Measurements from ENCODE around the gene ZBTB4. TPM values are rescaled to one million over a fixed set of nuclear protein-coding genes. Genes with fewer than 3 reads are reported as not detected.

ZBTB4 gene
- total RNA-seq, 1 donor from 2014 or later: 24.6 TPM

DNA sequence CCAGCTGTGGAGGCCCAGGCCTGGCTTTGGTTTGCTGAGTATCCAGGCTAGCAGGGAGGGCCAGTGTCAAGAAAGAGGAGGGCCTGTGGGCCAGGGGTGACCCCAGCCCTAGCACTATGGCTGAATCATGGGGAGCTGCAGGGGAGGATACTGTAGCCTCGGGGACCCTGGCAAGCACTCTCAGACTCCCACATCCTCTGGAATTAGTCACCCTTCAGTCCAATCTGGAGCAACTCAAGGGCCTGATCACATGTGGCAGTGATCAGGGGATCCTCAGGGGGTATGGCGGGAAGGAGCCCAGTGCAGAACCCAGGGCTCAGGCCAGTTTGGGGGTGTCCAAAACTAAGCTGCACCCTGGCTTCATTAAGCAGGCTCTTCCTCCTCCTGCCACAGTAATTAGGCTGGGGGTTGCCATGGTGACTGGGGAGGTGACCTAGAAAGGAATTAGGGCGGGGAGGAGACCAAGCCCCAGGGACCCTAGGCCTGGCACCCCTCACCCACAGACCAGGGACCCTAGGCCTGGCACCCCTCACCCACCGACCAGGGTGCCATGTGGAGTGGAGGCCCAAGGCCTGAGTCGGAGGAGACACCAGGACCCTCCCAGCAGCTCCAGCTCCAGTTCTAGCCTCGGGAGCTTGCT, 66.0 kb downstream of the ZBTB4 start:
- DNase-seq (ENCODE audit: low read depth): no peak
- no peak overlapping the region for H3K4me3 ChIP-seq (ENCODE audit: low read depth, low read length)
- TF ChIP-seq, protein P1, sequence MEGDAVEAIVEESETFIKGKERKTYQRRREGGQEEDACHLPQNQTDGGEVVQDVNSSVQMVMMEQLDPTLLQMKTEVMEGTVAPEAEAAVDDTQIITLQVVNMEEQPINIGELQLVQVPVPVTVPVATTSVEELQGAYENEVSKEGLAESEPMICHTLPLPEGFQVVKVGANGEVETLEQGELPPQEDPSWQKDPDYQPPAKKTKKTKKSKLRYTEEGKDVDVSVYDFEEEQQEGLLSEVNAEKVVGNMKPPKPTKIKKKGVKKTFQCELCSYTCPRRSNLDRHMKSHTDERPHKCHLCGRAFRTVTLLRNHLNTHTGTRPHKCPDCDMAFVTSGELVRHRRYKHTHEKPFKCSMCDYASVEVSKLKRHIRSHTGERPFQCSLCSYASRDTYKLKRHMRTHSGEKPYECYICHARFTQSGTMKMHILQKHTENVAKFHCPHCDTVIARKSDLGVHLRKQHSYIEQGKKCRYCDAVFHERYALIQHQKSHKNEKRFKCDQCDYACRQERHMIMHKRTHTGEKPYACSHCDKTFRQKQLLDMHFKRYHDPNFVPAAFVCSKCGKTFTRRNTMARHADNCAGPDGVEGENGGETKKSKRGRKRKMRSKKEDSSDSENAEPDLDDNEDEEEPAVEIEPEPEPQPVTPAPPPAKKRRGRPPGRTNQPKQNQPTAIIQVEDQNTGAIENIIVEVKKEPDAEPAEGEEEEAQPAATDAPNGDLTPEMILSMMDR (conservative IDR thresholded peaks at IDR 0.05; ENCODE audit: low read depth, low read length): no peak

GRCh38 chr17:7411427-7411750, 68.0 kb downstream of the ZBTB4 start:
- DNase-seq (ENCODE audit: low read depth): no peak
- no peak overlapping the region for H3K4me3 ChIP-seq (ENCODE audit: low read depth, low read length)
- TF ChIP-seq, protein P1 (conservative IDR thresholded peaks at IDR 0.05; ENCODE audit: low read depth, low read length): no peak

GRCh38 chr17:7410634-7411426, 68.6 kb downstream of the ZBTB4 start:
- TF ChIP-seq, protein P1 (conservative IDR thresholded peaks at IDR 0.05; ENCODE audit: low read depth, low read length): no peak
- no peak for DNase-seq (ENCODE audit: low read depth)
- no peak overlapping the region for H3K4me3 ChIP-seq (ENCODE audit: low read depth, low read length)

- no peak for DNase-seq (ENCODE audit: low read depth)
- TF ChIP-seq, protein P1 (conservative IDR thresholded peaks at IDR 0.05; ENCODE audit: low read depth, low read length): no peak
- no peak overlapping the region for H3K4me3 ChIP-seq (ENCODE audit: low read depth, low read length)
Measured at GRCh38 chr17:7409716-7410115, 69.7 kb downstream of the ZBTB4 start.

Other genes starting within 250 kb of the ZBTB4 start
- gene DVL2, start 245.1 kb downstream of the ZBTB4 start, total RNA-seq: 46.5 and 68.0 TPM in 2 replicates
- gene PHF23, start 240.2 kb downstream of the ZBTB4 start, total RNA-seq: 27.1 and 42.8 TPM in 2 replicates
- 298 and 570 TPM in 2 replicates for gene GABARAP, start 237.2 kb downstream of the ZBTB4 start, total RNA-seq
- gene CTDNEP1, start 227.9 kb downstream of the ZBTB4 start, total RNA-seq: 36.4 and 58.5 TPM in 2 replicates
- 37.0 and 54.8 TPM in 2 replicates for gene ELP5, start 227.4 kb downstream of the ZBTB4 start, total RNA-seq
- gene CLDN7, start 217.2 kb downstream of the ZBTB4 start, total RNA-seq: 105 and 200 TPM in 2 replicates
- gene SLC2A4, start 197.9 kb downstream of the ZBTB4 start, total RNA-seq: 0.23 and 0.36 TPM in 2 replicates
- gene YBX2, start 185.0 kb downstream of the ZBTB4 start, total RNA-seq: 0.14 and 0.35 TPM in 2 replicates
- 353 and 817 TPM in 2 replicates for gene EIF5A, start 172.0 kb downstream of the ZBTB4 start, total RNA-seq
- gene GPS2, start 164.3 kb downstream of the ZBTB4 start, total RNA-seq: 91.5 and 104 TPM in 2 replicates
- 13.4 and 19.3 TPM in 2 replicates for gene NEURL4, start 150.3 kb downstream of the ZBTB4 start, total RNA-seq
- 0.81 and 1.4 TPM in 2 replicates for gene ACAP1, start 143.1 kb downstream of the ZBTB4 start, total RNA-seq
- gene KCTD11, start 127.5 kb downstream of the ZBTB4 start, total RNA-seq: 9.8 and 12.3 TPM in 2 replicates
- gene TMEM95, start 124.5 kb downstream of the ZBTB4 start, total RNA-seq: not detected in 2 replicates
- gene TNK1, start 98.5 kb downstream of the ZBTB4 start, total RNA-seq: 5.4 and 7.3 TPM in 2 replicates
- 33.0 and 59.0 TPM in 2 replicates for gene PLSCR3, start 85.1 kb downstream of the ZBTB4 start, total RNA-seq
- gene TMEM256, start 75.5 kb downstream of the ZBTB4 start, total RNA-seq: 134 and 163 TPM in 2 replicates
- 2.5 and 10.3 TPM in 2 replicates for gene NLGN2, start 71.8 kb downstream of the ZBTB4 start, total RNA-seq
- not detected in 2 replicates for gene SPEM1, start 59.3 kb downstream of the ZBTB4 start, total RNA-seq
- gene SPEM2, start 54.0 kb downstream of the ZBTB4 start, total RNA-seq: not detected in 2 replicates
- gene SPEM3, start 50.8 kb downstream of the ZBTB4 start, total RNA-seq: not detected in 2 replicates
- 24.6 and 25.0 TPM in 2 replicates for gene TMEM102, start 44.2 kb downstream of the ZBTB4 start, total RNA-seq
- gene FGF11, start 40.1 kb downstream of the ZBTB4 start, total RNA-seq: 0.51 and 11.5 TPM in 2 replicates
- gene CHRNB1, start 34.6 kb downstream of the ZBTB4 start, total RNA-seq: 21.3 and 30.7 TPM in 2 replicates
- gene SLC35G6, start 1.8 kb upstream of the ZBTB4 start, total RNA-seq: not detected in 2 replicates
- 30.3 and 30.5 TPM in 2 replicates for gene POLR2A, start 4.7 kb upstream of the ZBTB4 start, total RNA-seq
- gene TNFSF12, start 69.4 kb upstream of the ZBTB4 start, total RNA-seq: 25.2 and 31.8 TPM in 2 replicates
- gene TNFSF13, start 79.1 kb upstream of the ZBTB4 start, total RNA-seq: 5.2 and 6.4 TPM in 2 replicates
- 62.9 and 113 TPM in 2 replicates for gene SENP3, start 82.3 kb upstream of the ZBTB4 start, total RNA-seq
- gene CD68, start 100.0 kb upstream of the ZBTB4 start, total RNA-seq: 10.7 and 16.7 TPM in 2 replicates
- 236 and 272 TPM in 2 replicates for gene MPDU1, start 104.2 kb upstream of the ZBTB4 start, total RNA-seq
- 18.7 and 19.0 TPM in 2 replicates for gene SOX15, start 110.5 kb upstream of the ZBTB4 start, total RNA-seq
- gene FXR2, start 135.3 kb upstream of the ZBTB4 start, total RNA-seq: 49.9 and 53.6 TPM in 2 replicates
- 32.6 and 43.4 TPM in 2 replicates for gene SAT2, start 148.2 kb upstream of the ZBTB4 start, total RNA-seq
- not detected in 2 replicates for gene SHBG, start 150.5 kb upstream of the ZBTB4 start, total RNA-seq
- not detected in 2 replicates for gene ATP1B2, start 171.3 kb upstream of the ZBTB4 start, total RNA-seq
- gene TP53, start 207.9 kb upstream of the ZBTB4 start, total RNA-seq: 49.4 and 89.4 TPM in 2 replicates
- gene WRAP53, start 208.8 kb upstream of the ZBTB4 start, total RNA-seq: 14.9 and 41.6 TPM in 2 replicates
- 0.94 and 1.7 TPM in 2 replicates for gene EFNB3, start 225.6 kb upstream of the ZBTB4 start, total RNA-seq
- not detected in 2 replicates for gene DNAH2, start 238.1 kb upstream of the ZBTB4 start, total RNA-seq